ENCODE data around the gene MET. TPM values are rescaled to one million over a fixed set of nuclear protein-coding genes. Genes with fewer than 3 reads are reported as not detected.

The MET gene
- total RNA-seq, 6 experiments from 2014 or later, result 101 to 149 (median 129) TPM

DNA sequence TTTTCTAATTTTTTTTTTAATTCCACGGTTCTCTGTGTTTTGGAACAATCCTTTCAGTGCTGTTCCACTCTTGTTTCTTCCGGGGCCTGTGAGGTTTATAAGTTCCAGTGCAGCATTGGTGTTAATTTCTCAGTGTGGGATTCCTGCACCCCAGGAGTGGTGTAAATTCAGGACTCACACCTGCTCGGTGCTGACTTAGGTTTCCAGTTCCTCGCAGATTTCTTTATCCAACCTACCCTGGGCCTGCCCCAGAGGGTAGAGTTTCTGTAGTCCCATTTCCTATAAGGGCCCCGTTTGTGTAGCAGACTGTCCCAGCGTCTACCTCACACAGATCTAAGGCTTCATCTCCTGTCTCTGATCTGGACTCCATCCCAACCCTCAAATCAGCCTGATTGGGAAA, 27.4 kb upstream of the MET start:
- H3K4me1 Mint-ChIP-seq (ENCODE audit: low read depth), result no peaks in the 10 kb centered on the region
- TF ChIP-seq, protein P1, sequence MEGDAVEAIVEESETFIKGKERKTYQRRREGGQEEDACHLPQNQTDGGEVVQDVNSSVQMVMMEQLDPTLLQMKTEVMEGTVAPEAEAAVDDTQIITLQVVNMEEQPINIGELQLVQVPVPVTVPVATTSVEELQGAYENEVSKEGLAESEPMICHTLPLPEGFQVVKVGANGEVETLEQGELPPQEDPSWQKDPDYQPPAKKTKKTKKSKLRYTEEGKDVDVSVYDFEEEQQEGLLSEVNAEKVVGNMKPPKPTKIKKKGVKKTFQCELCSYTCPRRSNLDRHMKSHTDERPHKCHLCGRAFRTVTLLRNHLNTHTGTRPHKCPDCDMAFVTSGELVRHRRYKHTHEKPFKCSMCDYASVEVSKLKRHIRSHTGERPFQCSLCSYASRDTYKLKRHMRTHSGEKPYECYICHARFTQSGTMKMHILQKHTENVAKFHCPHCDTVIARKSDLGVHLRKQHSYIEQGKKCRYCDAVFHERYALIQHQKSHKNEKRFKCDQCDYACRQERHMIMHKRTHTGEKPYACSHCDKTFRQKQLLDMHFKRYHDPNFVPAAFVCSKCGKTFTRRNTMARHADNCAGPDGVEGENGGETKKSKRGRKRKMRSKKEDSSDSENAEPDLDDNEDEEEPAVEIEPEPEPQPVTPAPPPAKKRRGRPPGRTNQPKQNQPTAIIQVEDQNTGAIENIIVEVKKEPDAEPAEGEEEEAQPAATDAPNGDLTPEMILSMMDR (IDR thresholded peaks at IDR 0.05), result no peak
- peaks cover 4% of the 10 kb centered on the region for H3K27me3 Mint-ChIP-seq (ENCODE audit: insufficient read depth)
- H3K27ac Mint-ChIP-seq, result no peak overlapping the region
- no peaks in the 10 kb centered on the region for H3K36me3 Mint-ChIP-seq (ENCODE audit: low read depth)
- H3K9me3 Mint-ChIP-seq, result no peaks in the 10 kb centered on the region
- H3K4me3 Mint-ChIP-seq, result no peak overlapping the region
- DNase-seq, result no peak

DNA sequence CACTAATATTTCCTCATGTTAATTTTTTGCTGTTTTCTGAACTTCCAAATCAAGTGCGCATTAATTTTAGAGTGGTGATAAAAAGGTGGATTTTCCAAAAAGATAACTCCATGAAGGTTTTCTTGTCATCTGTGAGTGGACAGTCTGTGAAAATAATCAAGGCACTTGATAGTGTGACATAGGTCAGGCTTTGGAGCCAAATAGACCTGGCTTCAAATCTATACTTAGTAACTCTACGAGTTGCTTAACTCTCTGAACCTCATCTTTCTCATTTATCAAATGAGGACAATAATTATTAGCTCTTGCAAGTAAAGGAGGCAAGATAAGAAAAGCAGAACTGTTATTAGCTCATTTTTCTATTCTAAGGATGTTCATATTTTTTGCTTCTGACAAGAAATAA, 24.7 kb upstream of the MET start:
- peaks cover 8% of the 10 kb centered on the region for H3K27me3 Mint-ChIP-seq (ENCODE audit: insufficient read depth)
- no peaks in the 10 kb centered on the region for H3K36me3 Mint-ChIP-seq (ENCODE audit: low read depth)
- no peak overlapping the region for H3K4me3 Mint-ChIP-seq
- no peak overlapping the region for H3K27ac Mint-ChIP-seq
- DNase-seq, result no peak
- H3K9me3 Mint-ChIP-seq, result no peaks in the 10 kb centered on the region
- H3K4me1 Mint-ChIP-seq (ENCODE audit: low read depth), result peaks cover 3% of the 10 kb centered on the region
- TF ChIP-seq, protein P1 (IDR thresholded peaks at IDR 0.05), result no peak

DNA sequence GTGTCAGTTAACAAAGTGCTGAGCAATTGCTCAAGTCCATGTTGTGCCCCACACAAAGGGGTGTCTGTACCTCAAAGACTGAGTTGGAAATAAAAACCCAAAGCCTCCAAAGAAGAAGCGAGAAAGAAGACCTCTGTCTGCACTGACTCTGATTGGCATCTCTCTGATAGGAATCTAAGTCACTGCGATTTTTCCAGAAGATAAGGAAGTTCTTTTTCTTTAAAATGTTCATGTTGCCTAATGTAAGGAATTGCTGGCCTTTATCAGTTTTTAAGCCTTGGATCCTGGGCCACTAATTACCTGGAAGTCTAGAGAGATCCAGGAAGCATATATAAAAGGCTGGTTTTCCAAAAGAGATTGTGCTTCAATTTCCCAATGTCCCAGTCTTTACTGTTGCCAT, 24.1 kb upstream of the MET start:
- TF ChIP-seq, protein P1 (IDR thresholded peaks at IDR 0.05), result no peak
- H3K4me3 Mint-ChIP-seq, result no peak overlapping the region
- no peaks in the 10 kb centered on the region for H3K36me3 Mint-ChIP-seq (ENCODE audit: low read depth)
- no peak for DNase-seq
- no peaks in the 10 kb centered on the region for H3K9me3 Mint-ChIP-seq
- H3K27ac Mint-ChIP-seq, result no peak overlapping the region
- H3K27me3 Mint-ChIP-seq (ENCODE audit: insufficient read depth), result peaks cover 8% of the 10 kb centered on the region
- H3K4me1 Mint-ChIP-seq (ENCODE audit: low read depth), result peaks cover 8% of the 10 kb centered on the region

DNA sequence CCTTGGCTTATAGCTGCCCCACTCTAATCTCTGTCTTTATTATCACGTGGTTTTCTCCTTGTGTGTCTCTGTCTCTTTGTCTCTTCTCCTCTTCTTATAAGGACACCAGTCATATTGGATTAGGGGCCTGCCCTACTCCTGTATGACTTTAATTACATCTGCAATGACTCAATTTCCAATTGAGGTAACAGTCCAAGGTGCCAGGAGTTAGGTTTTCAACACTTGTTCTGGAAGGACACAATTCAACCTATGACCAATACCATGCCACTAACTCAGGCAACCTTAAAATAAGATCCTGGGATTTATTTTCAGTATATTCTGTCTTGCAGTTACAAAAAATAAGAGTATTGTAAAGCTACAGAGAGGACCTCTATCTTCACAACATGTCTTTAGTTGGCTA, 21.6 kb upstream of the MET start:
- TF ChIP-seq, protein P1 (IDR thresholded peaks at IDR 0.05), result no peak
- H3K27me3 Mint-ChIP-seq (ENCODE audit: insufficient read depth), result peaks cover 8% of the 10 kb centered on the region
- no peak overlapping the region for H3K4me3 Mint-ChIP-seq
- no peaks in the 10 kb centered on the region for H3K36me3 Mint-ChIP-seq (ENCODE audit: low read depth)
- peaks cover 23% of the 10 kb centered on the region for H3K4me1 Mint-ChIP-seq (ENCODE audit: low read depth)
- H3K9me3 Mint-ChIP-seq, result no peaks in the 10 kb centered on the region
- DNase-seq, result no peak
- H3K27ac Mint-ChIP-seq, result no peak overlapping the region

DNA sequence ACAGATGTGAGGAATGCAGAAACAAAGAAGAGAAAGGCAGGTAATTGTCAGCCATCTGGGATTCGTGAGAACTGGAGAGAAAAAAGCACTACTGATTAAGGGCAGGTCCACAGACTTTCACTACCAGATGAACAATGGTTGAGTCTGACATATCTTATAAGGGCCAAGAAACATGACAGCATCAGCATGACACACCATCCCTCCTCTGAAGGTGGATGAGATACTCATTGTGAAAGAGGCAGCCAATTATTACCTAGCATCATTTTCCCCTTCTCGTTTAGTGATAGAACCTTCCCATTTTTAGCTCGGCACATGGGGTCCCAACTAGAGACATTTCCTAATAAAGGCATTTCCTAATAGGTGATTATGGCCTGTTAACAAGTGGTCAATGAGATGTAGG, 19.2 kb upstream of the MET start:
- peaks cover 8% of the 10 kb centered on the region for H3K27me3 Mint-ChIP-seq (ENCODE audit: insufficient read depth)
- no peaks in the 10 kb centered on the region for H3K9me3 Mint-ChIP-seq
- no peaks in the 10 kb centered on the region for H3K36me3 Mint-ChIP-seq (ENCODE audit: low read depth)
- DNase-seq, result no peak
- H3K4me1 Mint-ChIP-seq (ENCODE audit: low read depth), result peaks cover 23% of the 10 kb centered on the region
- no peak overlapping the region for H3K4me3 Mint-ChIP-seq
- peak overlapping the region; percentile 7; the same call in 1 of the 2 replicates for H3K27ac Mint-ChIP-seq
- TF ChIP-seq, protein P1 (IDR thresholded peaks at IDR 0.05), result no peak

DNA sequence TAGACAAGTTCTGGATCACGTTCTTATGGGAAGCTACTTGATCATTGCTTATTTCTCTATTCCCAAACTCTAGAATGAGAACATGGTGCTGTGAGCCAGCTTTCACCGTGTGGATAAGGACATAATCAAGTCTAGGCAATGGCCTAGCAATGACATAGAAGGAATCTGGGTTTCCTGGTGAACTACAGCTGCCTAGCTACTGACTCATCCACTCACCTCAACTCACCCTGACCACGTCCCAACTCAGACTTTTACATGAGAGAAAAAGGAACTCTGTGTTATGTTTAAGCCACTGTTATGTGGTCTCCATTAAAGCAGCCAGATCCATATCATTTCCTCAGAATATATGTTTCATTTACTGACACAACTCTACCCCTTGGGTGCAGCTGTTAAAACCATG, 18.8 kb upstream of the MET start:
- Mint-ChIP-seq H3K4me3 (no peak overlapping the region), H3K4me1 (ENCODE audit: low read depth) (peaks cover 23% of the 10 kb centered on the region), H3K27ac (peak overlapping the region; percentile 7; the same call in 1 of the 2 replicates), H3K36me3 (ENCODE audit: low read depth) (no peaks in the 10 kb centered on the region), H3K27me3 (ENCODE audit: insufficient read depth) (peaks cover 5% of the 10 kb centered on the region), H3K9me3 (no peaks in the 10 kb centered on the region)
- TF ChIP-seq, protein P1 (IDR thresholded peaks at IDR 0.05), result no peak
- DNase-seq, result peak; percentile 44

Measured in HFFc6 (cell line).